Endothelial cell (in vitro differentiated cells): ENCODE results near the gene ZNF628. TPM values are rescaled to one million over a fixed set of nuclear protein-coding genes. Genes with fewer than 3 reads are reported as not detected.

Experiments
- DNase-seq: peaks from one replicate; pipeline ENCODE4 v3.0.0; 2021; ENCODE audit warnings: low spot score
- H3K27ac Mint-ChIP-seq: one replicate; pipeline ENCODE4 v1.8.0; 2021; ENCODE audit warnings: mixed read lengths, inconsistent platforms; ENCODE audit not compliant: unreplicated experiment
- H3K27me3 Mint-ChIP-seq: one replicate; pipeline ENCODE4 v1.8.0; 2021; ENCODE audit warnings: mild to moderate bottlenecking, moderate library complexity, mixed read lengths, inconsistent platforms; ENCODE audit not compliant: unreplicated experiment
- H3K36me3 Mint-ChIP-seq: one replicate; pipeline ENCODE4 v1.8.0; 2021; ENCODE audit warnings: mild to moderate bottlenecking, low read depth, mixed read lengths, inconsistent platforms; ENCODE audit not compliant: unreplicated experiment
- H3K4me1 Mint-ChIP-seq: one replicate; pipeline ENCODE4 v1.8.0; 2021; ENCODE audit warnings: mild to moderate bottlenecking, mixed read lengths, inconsistent platforms; ENCODE audit not compliant: unreplicated experiment
- H3K4me3 Mint-ChIP-seq: one replicate; pipeline ENCODE4 v1.8.0; 2021; ENCODE audit warnings: mild to moderate bottlenecking, mixed read lengths, inconsistent platforms; ENCODE audit not compliant: unreplicated experiment
- H3K9me3 Mint-ChIP-seq: one replicate; pipeline ENCODE4 v1.8.0; 2021; ENCODE audit warnings: mixed read lengths, inconsistent platforms; ENCODE audit not compliant: unreplicated experiment
- CTCF ChIP-seq: fragments of 200-600 bp; sonication (generic); IDR thresholded peaks from one replicate; pipeline ENCODE4 v1.5.0; 2021; ENCODE audit warnings: antibody characterized with exemption; ENCODE audit not compliant: unreplicated experiment
- total RNA-seq: library from RNA; stranded (reverse); fragmentation: NEBNext Ultra II Directional; extraction: Animal tissue kit (Norgen Biotek cat#: 25700); gene quantifications from one replicate; pipeline ENCODE4 v1.2.1, GENCODE V29; 2021; ENCODE audit not compliant: unreplicated experiment

ZNF628 gene
- total RNA-seq, 1 donor from 2014 or later: 8.7 TPM

GRCh38 chr19:55434356-55434919 is 42.0 kb upstream of the ZNF628 start:
- Mint-ChIP-seq H3K36me3 (peaks cover 9% of the 10 kb centered on the region), H3K9me3 (no peaks in the 10 kb centered on the region), H3K4me1 (no peaks in the 10 kb centered on the region), H3K27me3 (peaks cover 13% of the 10 kb centered on the region), H3K4me3 (no peak overlapping the region), H3K27ac (no peak overlapping the region)
- DNase-seq: no peak
- no peak for TF ChIP-seq CTCF

- no peak overlapping the region for H3K4me3 Mint-ChIP-seq
- peaks cover 15% of the 10 kb centered on the region for H3K27me3 Mint-ChIP-seq
- H3K36me3 Mint-ChIP-seq: peaks cover 15% of the 10 kb centered on the region
- no peaks in the 10 kb centered on the region for H3K4me1 Mint-ChIP-seq
- no peak for DNase-seq
- H3K27ac Mint-ChIP-seq: no peak overlapping the region
- no peaks in the 10 kb centered on the region for H3K9me3 Mint-ChIP-seq
- no peak for TF ChIP-seq CTCF
These were observed 41.4 kb upstream of the ZNF628 start for GRCh38 chr19:55435020-55435419.

- H3K27ac Mint-ChIP-seq: no peak overlapping the region
- no peak for DNase-seq
- peaks cover 11% of the 10 kb centered on the region for H3K4me1 Mint-ChIP-seq
- peaks cover 27% of the 10 kb centered on the region for H3K27me3 Mint-ChIP-seq
- TF ChIP-seq CTCF: no peak
- H3K9me3 Mint-ChIP-seq: no peaks in the 10 kb centered on the region
- H3K4me3 Mint-ChIP-seq: no peak overlapping the region
- peaks cover 14% of the 10 kb centered on the region for H3K36me3 Mint-ChIP-seq
These were observed 39.6 kb upstream of the ZNF628 start for GRCh38 chr19:55436847-55437246.

GRCh38 chr19:55437410-55437809 is 39.0 kb upstream of the ZNF628 start:
- Mint-ChIP-seq H3K36me3 (peaks cover 14% of the 10 kb centered on the region), H3K4me3 (no peak overlapping the region), H3K9me3 (no peaks in the 10 kb centered on the region), H3K27me3 (peaks cover 30% of the 10 kb centered on the region), H3K4me1 (peaks cover 11% of the 10 kb centered on the region), H3K27ac (no peak overlapping the region)
- TF ChIP-seq CTCF: no peak
- peak; percentile 78 for DNase-seq

- Mint-ChIP-seq H3K36me3 (peaks cover 14% of the 10 kb centered on the region), H3K4me3 (no peak overlapping the region), H3K27ac (no peak overlapping the region), H3K27me3 (peaks cover 41% of the 10 kb centered on the region), H3K9me3 (no peaks in the 10 kb centered on the region), H3K4me1 (peaks cover 11% of the 10 kb centered on the region)
- no peak for DNase-seq
- TF ChIP-seq CTCF: no peak
These were observed 37.4 kb upstream of the ZNF628 start for GRCh38 chr19:55439052-55439451.
